OCI-LY3 (cell line): ENCODE measurements around the gene CHST11.

Source experiments
- EZH2phosphoT487 ChIP-seq: fragments of 200-600 bp; shearing (Covaris generic); IDR thresholded peaks from 2 replicates; pipeline ENCODE4 v1.6.1; 2018; ENCODE audit warnings: antibody characterized with exemption, mixed run types, low read depth
- TF ChIP-seq, protein P1 (sequence below): fragments of 200-600, 300-600 bp; sonication (generic); IDR thresholded peaks from 2 replicates; pipeline ENCODE4 v1.5.1; 2014; ENCODE audit warnings: antibody characterized with exemption, low read length, low read depth

DNA sequence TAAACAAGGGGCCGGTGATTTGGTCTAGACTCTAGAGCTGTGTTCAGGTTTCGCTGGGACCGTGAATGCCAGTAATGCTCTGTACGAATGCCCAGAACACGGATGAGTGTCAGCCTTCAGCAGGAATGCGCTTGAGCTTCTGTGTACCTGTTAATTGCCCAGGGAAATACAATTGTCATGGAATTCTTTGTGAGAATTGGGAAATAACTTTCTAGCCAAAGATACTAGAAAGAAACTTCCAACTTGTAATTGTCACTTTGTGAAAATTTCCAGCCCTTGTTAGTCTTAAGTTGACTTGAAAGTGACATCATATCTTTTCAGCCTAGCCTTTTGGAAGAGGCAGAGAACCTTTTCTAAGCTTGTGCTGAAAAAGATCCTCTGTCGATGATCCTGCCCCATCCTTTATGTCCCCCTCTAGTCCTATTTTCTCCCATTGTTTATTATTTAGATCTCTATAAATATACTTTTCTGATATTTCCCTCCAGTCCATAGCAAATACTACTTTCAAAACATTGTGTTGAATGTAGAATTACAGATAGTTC is 2.7 kb downstream of the CHST11 start:
- TF ChIP-seq, protein P1, sequence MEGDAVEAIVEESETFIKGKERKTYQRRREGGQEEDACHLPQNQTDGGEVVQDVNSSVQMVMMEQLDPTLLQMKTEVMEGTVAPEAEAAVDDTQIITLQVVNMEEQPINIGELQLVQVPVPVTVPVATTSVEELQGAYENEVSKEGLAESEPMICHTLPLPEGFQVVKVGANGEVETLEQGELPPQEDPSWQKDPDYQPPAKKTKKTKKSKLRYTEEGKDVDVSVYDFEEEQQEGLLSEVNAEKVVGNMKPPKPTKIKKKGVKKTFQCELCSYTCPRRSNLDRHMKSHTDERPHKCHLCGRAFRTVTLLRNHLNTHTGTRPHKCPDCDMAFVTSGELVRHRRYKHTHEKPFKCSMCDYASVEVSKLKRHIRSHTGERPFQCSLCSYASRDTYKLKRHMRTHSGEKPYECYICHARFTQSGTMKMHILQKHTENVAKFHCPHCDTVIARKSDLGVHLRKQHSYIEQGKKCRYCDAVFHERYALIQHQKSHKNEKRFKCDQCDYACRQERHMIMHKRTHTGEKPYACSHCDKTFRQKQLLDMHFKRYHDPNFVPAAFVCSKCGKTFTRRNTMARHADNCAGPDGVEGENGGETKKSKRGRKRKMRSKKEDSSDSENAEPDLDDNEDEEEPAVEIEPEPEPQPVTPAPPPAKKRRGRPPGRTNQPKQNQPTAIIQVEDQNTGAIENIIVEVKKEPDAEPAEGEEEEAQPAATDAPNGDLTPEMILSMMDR, result no peak
- TF ChIP-seq EZH2phosphoT487, result no peak
